Neutrophil (primary cell): ENCODE measurements around the gene DDRGK1.

Experiments used
- H3K27ac ChIP-seq: fragments of 200-600 bp; sonication (generic); 2 replicates; pipeline ENCODE4 v1.5.1; 2016; ENCODE audit warnings: mild to moderate bottlenecking, moderate library complexity
- H3K27me3 ChIP-seq: fragments of 200-600 bp; sonication (generic); 2 replicates; pipeline ENCODE4 v1.6.0; 2016; ENCODE audit warnings: mild to moderate bottlenecking
- H3K36me3 ChIP-seq: fragments of 200-600 bp; sonication (generic); 2 replicates; pipeline ENCODE4 v1.5.1; 2017
- H3K4me1 ChIP-seq, 2 experiments: fragments of 200-600 bp in 1 of 2; sonication (generic) in 1 of 2; 1 replicate in 1 of 2; 2 replicates in 1 of 2; pipeline versions ENCODE4 v1.5.1 to v1.6.1; 2013 to 2016; ENCODE audit warnings: low read depth in 1 of 2, low read length in 1 of 2, mild to moderate bottlenecking in 1 of 2, moderate library complexity in 1 of 2; ENCODE audit not compliant: control insufficient read depth in 1 of 2, insufficient read depth in 1 of 2
- H3K4me3 ChIP-seq, 2 experiments: fragments of 200-600 bp in 1 of 2; sonication (generic) in 1 of 2; 1 replicate in 1 of 2; 2 replicates in 1 of 2; pipeline ENCODE4 v1.5.1; 2013 to 2016; ENCODE audit warnings: low read depth in 1 of 2, low read length in 1 of 2, mild to moderate bottlenecking in 1 of 2, moderate library complexity in 1 of 2
- H3K9me3 ChIP-seq: fragments of 200-600 bp; sonication (generic); 2 replicates; pipeline ENCODE4 v1.5.1; 2016
- TF ChIP-seq, protein P1 (sequence below): fragments of 200-600 bp; sonication (generic); IDR thresholded peaks from 2 replicates; pipeline ENCODE4 v1.5.1; 2016; ENCODE audit warnings: antibody characterized with exemption

DDRGK1 gene

DNA sequence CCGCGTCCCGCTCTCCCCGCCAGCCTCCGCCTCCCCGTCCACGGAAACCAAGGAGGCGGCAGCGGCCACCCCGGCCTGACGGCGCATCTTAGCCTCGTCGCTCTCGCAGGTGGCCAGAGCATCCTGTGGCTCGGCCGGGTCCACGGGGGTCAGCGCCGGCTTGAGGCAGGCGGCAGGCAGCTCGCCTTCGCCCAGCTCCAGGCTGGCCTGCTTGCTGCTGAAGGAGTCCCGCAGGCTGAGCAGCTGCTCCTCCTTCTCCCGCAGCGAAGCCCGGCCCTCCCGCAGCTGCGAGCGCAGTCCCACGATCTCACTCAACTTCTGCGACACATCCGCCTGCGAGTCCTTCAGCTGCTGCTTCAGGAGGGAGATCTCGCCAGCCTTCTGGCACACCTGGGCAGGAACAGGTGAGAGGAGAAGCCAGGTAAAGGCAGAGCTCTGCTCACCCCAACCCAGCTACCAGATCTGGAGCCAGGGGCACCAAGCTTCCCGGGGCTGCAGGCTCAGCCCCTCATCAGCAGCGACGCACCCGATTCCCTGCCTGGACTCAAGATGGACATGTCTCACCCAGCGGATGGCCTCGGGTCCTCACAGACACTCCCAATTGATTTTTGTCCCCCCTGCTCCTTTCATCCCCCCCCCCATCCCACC, 39.6 kb downstream of the DDRGK1 start:
- peaks cover 3% of the 10 kb centered on the region in 2 experiments for H3K4me1 ChIP-seq
- no peaks in the 10 kb centered on the region for H3K9me3 ChIP-seq
- no peaks in the 10 kb centered on the region for H3K36me3 ChIP-seq
- peaks cover 62% of the 10 kb centered on the region for H3K27me3 ChIP-seq
- H3K27ac ChIP-seq = no peak overlapping the region
- no peak overlapping the region for H3K4me3 ChIP-seq
- TF ChIP-seq, protein P1, sequence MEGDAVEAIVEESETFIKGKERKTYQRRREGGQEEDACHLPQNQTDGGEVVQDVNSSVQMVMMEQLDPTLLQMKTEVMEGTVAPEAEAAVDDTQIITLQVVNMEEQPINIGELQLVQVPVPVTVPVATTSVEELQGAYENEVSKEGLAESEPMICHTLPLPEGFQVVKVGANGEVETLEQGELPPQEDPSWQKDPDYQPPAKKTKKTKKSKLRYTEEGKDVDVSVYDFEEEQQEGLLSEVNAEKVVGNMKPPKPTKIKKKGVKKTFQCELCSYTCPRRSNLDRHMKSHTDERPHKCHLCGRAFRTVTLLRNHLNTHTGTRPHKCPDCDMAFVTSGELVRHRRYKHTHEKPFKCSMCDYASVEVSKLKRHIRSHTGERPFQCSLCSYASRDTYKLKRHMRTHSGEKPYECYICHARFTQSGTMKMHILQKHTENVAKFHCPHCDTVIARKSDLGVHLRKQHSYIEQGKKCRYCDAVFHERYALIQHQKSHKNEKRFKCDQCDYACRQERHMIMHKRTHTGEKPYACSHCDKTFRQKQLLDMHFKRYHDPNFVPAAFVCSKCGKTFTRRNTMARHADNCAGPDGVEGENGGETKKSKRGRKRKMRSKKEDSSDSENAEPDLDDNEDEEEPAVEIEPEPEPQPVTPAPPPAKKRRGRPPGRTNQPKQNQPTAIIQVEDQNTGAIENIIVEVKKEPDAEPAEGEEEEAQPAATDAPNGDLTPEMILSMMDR = no peak

DNA sequence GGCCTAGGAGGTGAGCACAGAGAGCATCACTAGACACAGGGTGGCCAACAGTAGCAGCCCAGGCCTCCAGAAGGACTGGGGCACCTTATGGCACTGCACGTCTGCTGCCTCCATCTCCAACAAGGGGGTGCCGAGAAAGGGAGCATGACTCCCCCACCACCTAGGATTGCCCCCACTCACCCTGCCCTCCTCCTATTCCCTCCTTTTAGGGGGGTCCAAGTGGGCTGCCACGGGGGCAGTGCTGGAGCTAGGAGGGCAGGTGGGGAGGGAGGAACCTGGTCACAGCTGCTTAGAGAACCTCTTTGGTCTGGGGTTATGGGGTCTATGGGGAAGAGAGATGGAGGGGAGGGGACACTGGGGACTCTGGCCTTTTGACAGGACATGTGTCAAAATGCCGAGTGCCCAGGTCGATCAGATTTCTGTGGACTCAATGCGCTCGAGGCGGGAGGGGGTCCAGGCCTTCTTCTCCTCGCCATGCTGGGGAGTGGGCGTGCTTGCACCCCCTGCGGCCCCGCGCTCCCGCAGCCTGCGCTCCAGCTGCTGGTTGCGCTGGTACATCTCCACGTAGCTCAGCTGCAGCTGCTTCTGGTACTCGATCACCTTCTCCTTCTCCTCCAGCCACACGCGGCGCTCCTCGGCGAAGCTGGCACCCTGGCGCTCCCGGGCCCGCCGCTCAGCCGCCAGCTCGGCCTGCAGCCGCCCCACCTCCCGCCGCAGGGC, 40.3 kb downstream of the DDRGK1 start:
- Histone ChIP-seq H3K27me3 (peaks cover 55% of the 10 kb centered on the region), H3K27ac (no peak overlapping the region), H3K36me3 (no peaks in the 10 kb centered on the region), H3K4me1 (peaks cover 4 to 6% of the 10 kb centered on the region in 2 experiments), H3K9me3 (no peaks in the 10 kb centered on the region), H3K4me3 (no peak overlapping the region)
- TF ChIP-seq, protein P1 = no peak

DNA sequence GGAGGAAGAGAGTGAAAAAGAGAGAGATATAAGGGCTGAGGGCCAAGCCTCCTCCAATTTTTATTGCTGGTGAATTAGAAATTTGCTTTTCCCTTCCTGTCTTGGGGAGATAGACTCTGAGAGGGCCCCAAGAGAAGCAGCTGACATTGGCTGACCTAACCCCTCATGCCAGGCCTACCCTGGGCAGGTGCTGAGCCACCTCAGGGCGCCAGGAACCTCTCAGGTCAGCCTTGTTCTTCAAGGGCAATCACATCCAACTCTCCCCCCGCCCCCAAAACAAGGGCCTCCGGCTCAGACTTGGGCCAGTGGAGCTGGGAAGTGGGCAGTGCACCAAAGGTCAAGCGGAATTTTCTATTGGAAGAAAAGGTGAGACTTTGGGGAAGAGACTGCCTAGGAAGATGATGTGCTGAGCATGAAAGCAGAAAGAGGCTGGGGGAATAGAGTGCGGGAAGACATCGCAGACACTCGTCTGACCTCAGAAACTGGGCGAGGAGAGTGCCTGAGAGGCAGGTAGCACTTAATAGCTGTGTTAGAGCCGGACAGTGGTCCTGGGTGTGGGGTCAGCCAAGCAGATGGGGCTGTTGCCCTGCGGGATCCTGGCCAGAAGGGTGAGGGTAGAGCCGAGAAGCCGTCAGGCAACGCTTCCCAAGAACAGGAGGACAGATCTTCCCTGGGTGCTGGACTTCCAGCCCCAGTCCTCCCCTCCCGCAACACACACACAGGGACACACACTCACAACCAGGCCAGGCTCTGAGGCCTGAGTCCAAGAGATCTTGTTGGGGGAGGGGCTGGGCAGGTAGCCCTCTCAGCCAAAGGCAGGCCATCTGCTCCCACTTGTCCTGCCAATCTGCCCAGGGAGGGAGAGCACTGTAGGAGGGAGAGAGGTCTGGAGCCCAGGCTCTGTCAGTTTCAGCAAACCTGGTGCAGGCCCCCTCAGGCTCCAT, 41.1 kb downstream of the DDRGK1 start:
- TF ChIP-seq, protein P1 = no peak
- H3K27ac ChIP-seq = no peak overlapping the region
- H3K4me3 ChIP-seq = no peak overlapping the region
- H3K27me3 ChIP-seq = peaks cover 47% of the 10 kb centered on the region
- no peaks in the 10 kb centered on the region for H3K9me3 ChIP-seq
- no peaks in the 10 kb centered on the region for H3K36me3 ChIP-seq
- peaks cover 13 to 14% of the 10 kb centered on the region in 2 experiments for H3K4me1 ChIP-seq

DNA sequence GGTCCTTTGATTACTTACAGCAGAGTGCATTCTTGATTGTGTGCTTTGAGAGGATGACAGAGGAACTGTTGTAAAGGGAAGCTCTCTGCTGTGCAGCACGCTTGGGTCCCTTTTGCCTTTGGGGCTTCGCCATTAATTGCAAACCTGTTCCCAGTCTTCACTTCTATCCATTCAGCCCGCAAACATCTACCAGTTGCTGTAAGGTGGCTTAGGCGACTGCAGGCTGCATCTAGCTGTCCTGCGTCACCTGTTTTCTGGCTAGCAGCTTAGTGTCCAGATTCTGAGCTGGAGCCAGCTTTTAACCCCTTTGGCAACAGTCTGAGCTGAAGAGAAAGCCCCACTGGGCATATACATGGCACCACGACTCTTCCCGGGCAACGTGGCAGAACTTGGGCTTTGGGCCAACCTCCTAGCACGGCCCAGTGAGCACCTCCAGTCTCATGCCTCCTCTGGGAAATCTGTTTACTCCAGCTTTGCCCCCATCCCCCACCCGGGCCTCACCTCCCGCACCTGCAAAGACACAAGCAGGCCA, 42.3 kb downstream of the DDRGK1 start:
- Histone ChIP-seq H3K27ac (no peak overlapping the region), H3K27me3 (peaks cover 34% of the 10 kb centered on the region), H3K36me3 (no peaks in the 10 kb centered on the region), H3K9me3 (no peaks in the 10 kb centered on the region), H3K4me1 (peaks cover 25 to 26% of the 10 kb centered on the region in 2 experiments), H3K4me3 (no peak overlapping the region)
- TF ChIP-seq, protein P1 = no peak

DNA sequence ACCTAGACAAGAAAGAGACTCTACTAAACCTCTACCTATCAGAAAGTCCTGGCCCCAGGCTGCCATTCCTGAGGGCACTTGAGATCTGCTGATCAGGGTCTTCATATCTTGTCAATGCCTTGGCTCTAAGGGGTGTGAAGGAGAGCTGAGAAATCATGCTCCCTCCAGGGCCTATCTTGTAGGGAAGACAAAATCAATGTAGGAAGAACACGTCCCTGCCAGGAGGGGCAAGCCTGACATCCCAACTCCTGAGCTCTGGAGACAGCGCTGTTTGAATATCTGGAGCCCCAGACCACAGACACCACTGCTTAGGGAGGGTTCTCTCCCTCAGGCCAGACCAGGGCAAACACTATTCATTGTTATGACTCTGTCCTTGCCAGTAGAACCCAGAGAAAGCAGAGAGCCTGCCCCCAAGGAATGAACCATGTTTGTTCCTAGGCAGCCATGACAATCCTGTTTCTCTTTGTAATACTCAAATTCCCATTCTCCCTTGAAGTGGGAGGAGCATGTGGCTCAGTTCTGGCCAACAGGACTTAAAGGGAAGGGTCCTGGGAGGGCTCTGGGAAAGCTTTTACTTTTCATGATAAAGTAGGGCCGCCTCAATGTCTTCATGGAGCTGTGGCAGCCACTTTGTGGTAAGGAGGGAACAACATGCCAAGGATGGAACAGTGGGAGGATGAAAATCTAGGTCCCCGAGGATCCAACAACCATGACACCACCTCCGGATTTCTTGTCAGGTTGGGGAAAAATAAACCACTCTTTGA, 43.0 kb downstream of the DDRGK1 start:
- no peak overlapping the region for H3K27ac ChIP-seq
- H3K9me3 ChIP-seq = no peaks in the 10 kb centered on the region
- H3K4me1 ChIP-seq = peaks cover 29 to 31% of the 10 kb centered on the region in 2 experiments
- TF ChIP-seq, protein P1 = no peak
- H3K27me3 ChIP-seq = peaks cover 28% of the 10 kb centered on the region
- no peak overlapping the region for H3K4me3 ChIP-seq
- no peaks in the 10 kb centered on the region for H3K36me3 ChIP-seq
